Non-pigmented ciliary epithelial cell (primary cell): Measurements from ENCODE around the gene P3H4.
"Not testable (repeated sequence)": the region's sequence is repeated elsewhere in the genome, so short reads cannot be mapped to it uniquely, and the experiment has no call there.

Source experiments
- DNase-seq: peaks from one replicate; pipeline ENCODE4 v3.0.0-alpha.2; 2010; ENCODE audit warnings: low read depth

Gene P3H4

GRCh38 chr17:41811549-41812380 is at the start of gene P3H4:
TSS of gene P3H4 (minus strand) at chr17:41811949. CDS start at chr17:41811915, 34 bp downstream.
- no peak for DNase-seq

GRCh38 chr17:41860254-41860931 is 48.6 kb upstream of the P3H4 start:
- no peak for DNase-seq

GRCh38 chr17:41851382-41851781 is 39.6 kb upstream of the P3H4 start:
- DNase-seq, result not testable (repeated sequence)

- DNase-seq, result no peak
These were observed 37.7 kb upstream of the P3H4 start for GRCh38 chr17:41849251-41849990.

GRCh38 chr17:41848788-41849187 is 37.0 kb upstream of the P3H4 start:
- no peak for DNase-seq

GRCh38 chr17:41844971-41845370 is 33.2 kb upstream of the P3H4 start:
- DNase-seq, result no peak

- DNase-seq, result not testable (repeated sequence)
These were observed 29.0 kb upstream of the P3H4 start for GRCh38 chr17:41840781-41841180.

- DNase-seq, result not testable (repeated sequence)
These were observed 27.7 kb upstream of the P3H4 start for GRCh38 chr17:41839448-41839847.

- DNase-seq, result no peak
These were observed 26.2 kb upstream of the P3H4 start, which contains the start of gene KLHL10 for GRCh38 chr17:41837761-41838538. TSS of gene KLHL10 (plus strand) at chr17:41837825. CDS start at chr17:41837933, 108 bp downstream.

- no peak for DNase-seq
These were observed 24.9 kb upstream of the P3H4 start for GRCh38 chr17:41836550-41837196.

- DNase-seq, result no peak
These were observed 24.2 kb upstream of the P3H4 start, which contains the start of gene NT5C3B for GRCh38 chr17:41835800-41836549. TSS of gene NT5C3B (minus strand) at chr17:41836232. CDS start at chr17:41836193, 39 bp downstream.

- no peak for DNase-seq
These were observed 23.6 kb upstream of the P3H4 start for GRCh38 chr17:41835214-41835799.

- DNase-seq, result not testable (repeated sequence)
These were observed 18.2 kb upstream of the P3H4 start for GRCh38 chr17:41829961-41830360.

- DNase-seq, result no peak
These were observed 13.6 kb upstream of the P3H4 start for GRCh38 chr17:41825175-41825845.

- no peak for DNase-seq
These were observed 12.3 kb upstream of the P3H4 start for GRCh38 chr17:41824086-41824485.

GRCh38 chr17:41823580-41823979 is 11.8 kb upstream of the P3H4 start:
- no peak for DNase-seq

GRCh38 chr17:41823141-41823524 is 11.4 kb upstream of the P3H4 start:
- no peak for DNase-seq

- no peak for DNase-seq
These were observed 10.7 kb upstream of the P3H4 start for GRCh38 chr17:41822216-41823140.
